Fibroblast of villous mesenchyme (primary cell): Measurements from ENCODE around the gene N4BP2. TPM values are rescaled to one million over a fixed set of nuclear protein-coding genes. Genes with fewer than 3 reads are reported as not detected.
"Not testable (repeated sequence)": the region's sequence is repeated elsewhere in the genome, so short reads cannot be mapped to it uniquely, and the experiment has no call there.

ENCODE experiments used
- DNase-seq: peaks from one replicate; pipeline ENCODE4 v3.0.0-alpha.2; 2010; ENCODE audit warnings: low read depth
- H3K4me3 ChIP-seq: 2 replicates; pipeline ENCODE4 v1.5.1; 2011; ENCODE audit warnings: low read depth, mild to moderate bottlenecking, low read length
- total RNA-seq: library from RNA; depleted of rRNA; stranded (reverse); fragments of >200 nt; gene quantifications from 2 replicates; pipeline ENCODE4 v1.2.3, GENCODE V29; 2012
- TF ChIP-seq, protein P1 (sequence below): IDR thresholded peaks from 2 replicates; pipeline ENCODE4 v1.5.1; 2012; ENCODE audit warnings: low read depth, mild to moderate bottlenecking, low read length; ENCODE audit not compliant: insufficient read depth

N4BP2 gene
- total RNA-seq, 1 donor = 8.2 TPM

DNA sequence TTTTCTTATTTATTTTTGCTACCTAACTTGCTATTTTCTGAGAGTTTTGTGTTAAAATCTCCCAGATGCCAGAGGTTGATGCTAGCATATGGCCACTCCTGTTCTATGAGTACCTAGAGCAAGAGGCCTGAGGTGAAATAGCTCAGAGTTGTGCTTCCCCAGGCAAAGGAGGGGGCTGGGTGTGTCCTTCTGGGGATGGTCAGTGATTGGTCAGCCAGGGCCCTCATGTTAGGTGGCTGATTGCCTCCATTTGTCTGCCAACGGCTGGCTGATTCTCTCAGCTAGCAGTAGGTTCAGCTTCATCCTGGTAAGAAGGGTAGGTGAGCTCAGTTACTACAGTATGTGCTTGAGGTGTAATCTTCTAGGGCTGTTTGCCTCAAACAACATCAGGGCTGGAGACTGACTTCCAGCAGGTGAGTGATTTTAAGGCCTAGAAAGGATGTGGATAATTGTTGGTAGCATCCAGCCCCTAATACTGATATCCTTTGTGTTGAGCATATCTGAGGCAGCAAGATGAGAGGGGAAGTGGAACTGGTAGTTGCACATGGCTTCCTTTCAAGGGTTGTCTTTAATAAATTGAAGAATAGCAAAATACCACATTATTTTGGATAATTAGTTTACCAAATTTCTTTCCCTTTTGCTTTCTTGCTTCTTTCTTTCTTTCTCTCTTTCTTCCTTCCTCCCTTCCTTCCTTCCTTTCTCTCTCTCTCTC, 77.7 kb downstream of the N4BP2 start:
- no peak overlapping the region for H3K4me3 ChIP-seq
- TF ChIP-seq, protein P1, sequence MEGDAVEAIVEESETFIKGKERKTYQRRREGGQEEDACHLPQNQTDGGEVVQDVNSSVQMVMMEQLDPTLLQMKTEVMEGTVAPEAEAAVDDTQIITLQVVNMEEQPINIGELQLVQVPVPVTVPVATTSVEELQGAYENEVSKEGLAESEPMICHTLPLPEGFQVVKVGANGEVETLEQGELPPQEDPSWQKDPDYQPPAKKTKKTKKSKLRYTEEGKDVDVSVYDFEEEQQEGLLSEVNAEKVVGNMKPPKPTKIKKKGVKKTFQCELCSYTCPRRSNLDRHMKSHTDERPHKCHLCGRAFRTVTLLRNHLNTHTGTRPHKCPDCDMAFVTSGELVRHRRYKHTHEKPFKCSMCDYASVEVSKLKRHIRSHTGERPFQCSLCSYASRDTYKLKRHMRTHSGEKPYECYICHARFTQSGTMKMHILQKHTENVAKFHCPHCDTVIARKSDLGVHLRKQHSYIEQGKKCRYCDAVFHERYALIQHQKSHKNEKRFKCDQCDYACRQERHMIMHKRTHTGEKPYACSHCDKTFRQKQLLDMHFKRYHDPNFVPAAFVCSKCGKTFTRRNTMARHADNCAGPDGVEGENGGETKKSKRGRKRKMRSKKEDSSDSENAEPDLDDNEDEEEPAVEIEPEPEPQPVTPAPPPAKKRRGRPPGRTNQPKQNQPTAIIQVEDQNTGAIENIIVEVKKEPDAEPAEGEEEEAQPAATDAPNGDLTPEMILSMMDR = no peak
- no peak for DNase-seq

DNA sequence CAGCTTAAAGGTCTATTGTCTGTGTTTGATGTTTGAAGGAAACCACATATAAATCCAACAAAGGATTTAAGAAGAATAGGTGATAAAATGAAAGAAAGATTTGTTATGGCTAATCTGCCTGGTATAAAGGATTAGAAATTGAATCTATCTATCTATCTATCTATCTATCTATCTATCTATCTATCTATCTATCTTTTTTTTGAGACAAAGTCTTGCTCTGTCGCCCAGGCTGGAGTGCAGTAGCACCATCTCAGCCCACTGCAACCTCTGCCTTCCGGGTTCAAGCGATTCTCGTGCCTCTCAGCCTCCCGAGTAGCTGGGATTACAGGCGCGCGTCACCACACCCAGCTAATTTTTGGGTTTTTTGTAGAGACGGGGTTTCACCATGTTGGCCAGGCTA, 79.6 kb downstream of the N4BP2 start:
- not testable (repeated sequence) for H3K4me3 ChIP-seq, DNase-seq

DNA sequence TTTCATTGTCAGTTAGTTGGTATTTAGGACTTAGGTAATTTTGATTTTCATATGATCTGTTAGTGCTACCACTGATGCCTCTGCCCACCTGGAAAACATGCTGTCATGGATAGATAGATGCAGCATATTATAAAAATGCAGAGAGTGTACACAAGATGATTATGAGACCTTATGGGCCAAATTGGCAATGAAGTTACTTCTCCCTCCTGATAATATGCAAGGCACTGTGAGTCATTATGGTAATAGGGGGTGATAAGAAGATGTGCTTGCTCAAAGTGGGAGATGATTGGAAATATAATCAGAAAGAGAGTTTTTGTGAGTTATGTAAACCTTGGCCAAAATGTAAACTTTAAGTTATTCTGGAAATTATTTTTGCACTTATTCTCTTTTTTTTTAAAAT, 83.5 kb downstream of the N4BP2 start:
- H3K4me3 ChIP-seq = no peak overlapping the region
- TF ChIP-seq, protein P1 = no peak
- DNase-seq = peak; percentile 21

DNA sequence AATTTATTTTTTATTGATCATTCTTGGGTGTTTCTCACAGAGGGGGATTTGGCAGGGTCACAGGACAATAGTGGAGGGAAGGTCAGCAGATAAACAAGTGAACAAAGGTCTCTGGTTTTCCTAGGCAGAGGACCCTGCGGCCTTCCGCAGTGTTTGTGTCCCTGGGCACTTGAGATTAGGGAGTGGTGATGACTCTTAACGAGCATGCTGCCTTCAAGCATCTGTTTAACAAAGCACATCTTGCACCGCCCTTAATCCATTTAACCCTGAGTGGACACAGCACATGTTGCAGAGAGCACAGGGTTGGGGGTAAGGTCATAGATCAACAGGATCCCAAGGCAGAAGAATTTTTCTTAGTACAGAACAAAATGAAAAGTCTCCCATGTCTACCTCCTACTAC, 83.9 kb downstream of the N4BP2 start:
- H3K4me3 ChIP-seq, DNase-seq: not testable (repeated sequence)

DNA sequence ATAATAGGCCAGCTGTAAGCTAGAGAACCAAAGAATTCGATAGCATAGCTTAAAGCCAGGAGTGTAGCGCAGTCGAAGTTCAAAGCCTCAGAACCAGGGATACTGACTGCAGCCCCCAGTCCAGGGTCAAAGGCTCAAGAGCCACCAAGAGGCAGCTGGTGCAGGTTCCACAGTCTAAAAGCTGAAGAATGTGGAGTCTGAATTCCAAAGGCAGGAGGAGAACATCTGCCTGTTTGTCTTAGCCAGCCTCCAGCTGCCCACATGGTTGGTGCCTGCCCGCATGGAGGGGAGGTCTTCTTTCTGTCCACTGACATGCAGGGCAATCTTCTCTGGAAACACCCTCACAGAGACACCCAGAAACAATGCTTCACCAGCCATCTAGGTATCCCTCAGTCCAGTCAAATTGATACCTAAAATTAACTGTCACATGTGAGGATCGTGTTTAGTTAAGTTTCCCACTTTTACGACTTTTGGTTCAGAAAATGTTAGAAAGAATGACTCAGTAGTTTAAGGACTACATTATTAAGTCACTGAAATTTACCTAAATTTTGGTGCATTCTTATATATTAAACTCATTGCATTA, 87.4 kb downstream of the N4BP2 start:
- TF ChIP-seq, protein P1 = no peak
- no peak overlapping the region for H3K4me3 ChIP-seq
- no peak for DNase-seq

DNA sequence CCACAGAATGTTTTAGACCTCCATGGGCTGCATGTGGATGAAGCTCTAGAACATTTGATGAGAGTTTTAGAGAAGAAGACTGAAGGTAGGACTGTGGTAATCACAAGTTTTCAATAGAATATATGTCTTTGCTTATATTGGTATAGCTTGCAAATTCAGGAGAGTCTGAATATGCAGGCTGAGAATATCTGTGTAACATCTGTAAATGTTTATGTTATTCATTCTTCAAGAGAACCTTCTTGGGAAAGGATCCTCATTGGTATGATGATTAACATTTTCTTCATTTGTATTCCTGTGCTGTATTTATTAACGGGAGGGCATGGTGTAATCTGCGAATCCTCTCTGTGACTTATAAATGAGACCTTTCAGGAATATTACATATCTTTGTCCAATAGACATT, 88.1 kb downstream of the N4BP2 start:
- peak; percentile 47 for DNase-seq
- H3K4me3 ChIP-seq = no peak overlapping the region
- TF ChIP-seq, protein P1 = no peak

DNA sequence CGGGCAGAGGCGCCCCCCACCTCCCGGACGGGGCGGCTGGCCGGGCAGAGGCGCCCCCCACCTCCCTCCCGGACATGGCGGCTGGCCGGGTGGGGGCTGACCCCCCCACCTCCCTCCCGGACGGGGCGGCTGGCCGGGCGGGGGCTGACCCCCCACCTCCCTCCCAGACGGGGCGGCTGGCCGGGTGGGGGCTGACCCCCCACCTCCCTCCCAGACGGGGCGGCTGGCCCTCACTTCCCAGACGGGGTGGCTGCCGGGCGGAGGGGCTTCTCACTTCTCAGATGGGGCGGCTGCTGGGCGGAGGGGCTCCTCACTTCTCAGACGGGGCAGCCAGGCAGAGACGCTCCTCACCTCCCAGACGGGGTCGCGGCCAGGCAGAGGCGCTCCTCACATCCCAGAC, 90.8 kb downstream of the N4BP2 start:
- DNase-seq, H3K4me3 ChIP-seq: not testable (repeated sequence)

DNA sequence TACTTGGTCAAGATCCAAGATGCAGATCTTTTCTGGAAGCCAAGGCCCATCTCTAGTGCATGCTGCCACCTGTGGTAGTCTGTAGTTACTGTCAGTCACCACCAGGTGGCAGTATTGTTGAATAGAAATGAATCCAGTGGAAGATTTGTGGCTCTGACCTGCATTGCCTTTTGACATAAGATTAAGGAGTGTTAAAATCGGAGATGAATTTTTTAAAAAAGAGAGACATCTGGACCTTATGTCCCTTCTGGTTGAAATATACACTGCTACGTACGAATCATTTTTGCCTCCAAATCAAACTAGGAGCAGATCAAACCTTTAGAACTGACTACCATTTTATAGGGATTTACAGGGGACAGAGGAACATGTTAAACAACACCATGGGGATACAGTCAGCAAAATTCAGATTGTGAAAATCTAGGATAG, 93.3 kb downstream of the N4BP2 start:
- no peak overlapping the region for H3K4me3 ChIP-seq
- DNase-seq = peak; percentile 73
- TF ChIP-seq, protein P1 = peak; percentile 80
